Mesendoderm (in vitro differentiated cells): ENCODE data around the gene TMEM117.

Experiments used
- DNase-seq: peaks from one replicate; pipeline ENCODE4 v3.0.0; 2013
- H2AK5ac ChIP-seq: 2 replicates; pipeline ENCODE4 v1.6.1; 2013; ENCODE audit warnings: low read length, inconsistent platforms
- H2BK120ac ChIP-seq: 2 replicates; pipeline ENCODE4 v1.6.1; 2013; ENCODE audit warnings: low read depth, mild to moderate bottlenecking, low read length, moderate library complexity, mixed read lengths
- H2BK15ac ChIP-seq: replicated peaks from 2 replicates; pipeline ENCODE4 v1.6.1; 2013; ENCODE audit warnings: low read depth, mild to moderate bottlenecking, moderate library complexity
- H2BK5ac ChIP-seq: 2 replicates; pipeline ENCODE4 v1.6.1; 2013; ENCODE audit warnings: low read length, inconsistent platforms
- H3K18ac ChIP-seq: 2 replicates; pipeline ENCODE4 v1.6.1; 2013; ENCODE audit warnings: mild to moderate bottlenecking, low read length, mixed read lengths
- H3K23ac ChIP-seq: one replicate; pipeline ENCODE4 v1.6.1; 2013; ENCODE audit warnings: low read length
- H3K27ac ChIP-seq: 2 replicates; pipeline ENCODE4 v1.5.1; 2013; ENCODE audit warnings: low read depth, mild to moderate bottlenecking, inconsistent platforms, low read length, moderate library complexity
- H3K27me3 ChIP-seq: 2 replicates; pipeline ENCODE4 v1.6.1; 2013; ENCODE audit warnings: low read length, control low read depth, mild to moderate bottlenecking, inconsistent platforms; ENCODE audit not compliant: insufficient read depth, poor library complexity
- H3K36me3 ChIP-seq: 2 replicates; pipeline ENCODE4 v1.6.1; 2013; ENCODE audit warnings: low read length, inconsistent platforms; ENCODE audit not compliant: control insufficient read depth, insufficient read depth
- H3K4ac ChIP-seq: one replicate; pipeline ENCODE4 v1.6.1; 2013; ENCODE audit warnings: low read depth, mild to moderate bottlenecking, low read length, moderate library complexity
- H3K4me1 ChIP-seq: 2 replicates; pipeline ENCODE4 v1.6.1; 2013; ENCODE audit warnings: low read depth, low read length, inconsistent platforms; ENCODE audit not compliant: control insufficient read depth
- H3K4me2 ChIP-seq: 2 replicates; pipeline ENCODE4 v1.6.1; 2013; ENCODE audit warnings: low read length
- H3K4me3 ChIP-seq: 2 replicates; pipeline ENCODE4 v1.5.1; 2013; ENCODE audit warnings: mild to moderate bottlenecking, low read length
- H3K56ac ChIP-seq: one replicate; pipeline ENCODE4 v1.6.1; 2013; ENCODE audit warnings: low read length
- H3K79me1 ChIP-seq: 2 replicates; pipeline ENCODE4 v1.6.1; 2013; ENCODE audit warnings: low read length, inconsistent platforms
- H3K79me2 ChIP-seq: 2 replicates; pipeline ENCODE4 v1.6.1; 2013; ENCODE audit warnings: mild to moderate bottlenecking, low read length; ENCODE audit not compliant: control insufficient read depth, insufficient read depth
- H3K9ac ChIP-seq: 2 replicates; pipeline ENCODE4 v1.6.1; 2013; ENCODE audit warnings: low read length, inconsistent platforms
- H4K5ac ChIP-seq: one replicate; pipeline ENCODE4 v1.6.1; 2013; ENCODE audit warnings: low read length
- H4K8ac ChIP-seq: one replicate; pipeline ENCODE4 v1.6.1; 2013; ENCODE audit warnings: low read depth, mild to moderate bottlenecking, control low read depth, low read length, moderate library complexity
- WGBS: extraction: QIAGEN DNeasy Blood & Tissue Kit; methylation state at CpG from one replicate; pipeline ENCODE4 v1.1.7; 2013; ENCODE audit warnings: low lambda C conversion rate, missing lambda C conversion rate; ENCODE audit not compliant: insufficient coverage; ENCODE audit errors: extremely low coverage; 5-methylcytosine and 5-hydroxymethylcytosine counted together

Gene TMEM117

GRCh38 chr12:43973385-43973784 is 137.5 kb downstream of the TMEM117 start:
- no peak overlapping the region for H3K23ac ChIP-seq
- no peak overlapping the region for H3K18ac ChIP-seq
- DNase-seq: peak; percentile 5
- H2AK5ac ChIP-seq: no peak overlapping the region
- H4K5ac ChIP-seq: no peak overlapping the region
- no peaks in the 10 kb centered on the region for H3K36me3 ChIP-seq
- H3K56ac ChIP-seq: no peak overlapping the region
- no peak overlapping the region for H3K4me2 ChIP-seq
- H2BK5ac ChIP-seq: no peak overlapping the region
- no peak overlapping the region for H3K4ac ChIP-seq
- no peaks in the 10 kb centered on the region for H3K79me2 ChIP-seq
- H2BK15ac ChIP-seq: no peak overlapping the region
- no peak overlapping the region for H3K9ac ChIP-seq
- no peaks in the 10 kb centered on the region for H3K79me1 ChIP-seq
- H3K4me1 ChIP-seq: no peaks in the 10 kb centered on the region
- WGBS: no CpG with 5 or more reads among the region's 2 CpGs
- no peak overlapping the region for H4K8ac ChIP-seq
- no peak overlapping the region for H3K27ac ChIP-seq
- no peak overlapping the region for H2BK120ac ChIP-seq
- no peak overlapping the region for H3K4me3 ChIP-seq
- H3K27me3 ChIP-seq: no peaks in the 10 kb centered on the region

DNA sequence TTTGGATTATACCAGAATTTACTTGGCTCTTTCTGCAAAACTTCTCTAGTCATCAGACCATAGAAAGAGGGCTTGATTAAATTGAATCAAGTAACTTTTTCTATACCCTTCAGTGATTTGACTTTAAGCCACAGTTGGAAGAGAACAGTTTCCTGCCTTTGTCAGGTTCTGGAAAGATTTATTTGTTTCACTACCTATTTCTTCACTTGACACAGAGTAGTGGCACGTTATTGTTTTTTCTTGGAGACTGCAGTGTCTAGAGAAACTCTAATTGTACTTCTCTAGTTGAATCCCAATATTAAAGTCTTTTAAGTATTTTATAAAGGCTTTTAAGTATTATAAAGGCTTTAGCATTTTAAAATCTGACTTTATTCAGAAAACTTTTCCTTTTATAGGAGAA is 138.1 kb downstream of the TMEM117 start:
- no peaks in the 10 kb centered on the region for H3K36me3 ChIP-seq
- H3K27me3 ChIP-seq: no peaks in the 10 kb centered on the region
- no peaks in the 10 kb centered on the region for H3K79me1 ChIP-seq
- no peak overlapping the region for H3K4me3 ChIP-seq
- no peak overlapping the region for H3K4me2 ChIP-seq
- H3K4ac ChIP-seq: no peak overlapping the region
- no peak overlapping the region for H3K9ac ChIP-seq
- H4K8ac ChIP-seq: no peak overlapping the region
- no peak overlapping the region for H3K27ac ChIP-seq
- no peak overlapping the region for H2BK5ac ChIP-seq
- H3K23ac ChIP-seq: no peak overlapping the region
- no peak overlapping the region for H4K5ac ChIP-seq
- no peak overlapping the region for H2BK15ac ChIP-seq
- no CpG with 5 or more reads among the region's 1 CpG for WGBS
- no peaks in the 10 kb centered on the region for H3K79me2 ChIP-seq
- no peak for DNase-seq
- no peaks in the 10 kb centered on the region for H3K4me1 ChIP-seq
- H2AK5ac ChIP-seq: no peak overlapping the region
- no peak overlapping the region for H3K56ac ChIP-seq
- H3K18ac ChIP-seq: no peak overlapping the region
- no peak overlapping the region for H2BK120ac ChIP-seq

- Histone ChIP-seq H3K79me2 (no peaks in the 10 kb centered on the region), H2BK15ac (no peak overlapping the region), H3K4ac (no peak overlapping the region), H3K18ac (no peak overlapping the region), H3K4me1 (no peaks in the 10 kb centered on the region), H2BK120ac (no peak overlapping the region), H2BK5ac (no peak overlapping the region), H3K56ac (no peak overlapping the region), H4K5ac (no peak overlapping the region), H3K4me2 (no peak overlapping the region), H3K23ac (no peak overlapping the region), H4K8ac (no peak overlapping the region), H3K36me3 (no peaks in the 10 kb centered on the region), H2AK5ac (no peak overlapping the region), H3K27me3 (no peaks in the 10 kb centered on the region), H3K27ac (no peak overlapping the region), H3K4me3 (no peak overlapping the region), H3K9ac (no peak overlapping the region), H3K79me1 (no peaks in the 10 kb centered on the region)
- WGBS: no CpG with 5 or more reads among the region's 3 CpGs
- DNase-seq: no peak
These were observed 140.1 kb downstream of the TMEM117 start for GRCh38 chr12:43976027-43976426.

- H3K18ac ChIP-seq: no peak overlapping the region
- H4K8ac ChIP-seq: no peak overlapping the region
- no peak overlapping the region for H3K4ac ChIP-seq
- no peak overlapping the region for H3K4me2 ChIP-seq
- H3K4me1 ChIP-seq: no peaks in the 10 kb centered on the region
- no peak overlapping the region for H3K4me3 ChIP-seq
- H2AK5ac ChIP-seq: no peak overlapping the region
- no peak overlapping the region for H3K27ac ChIP-seq
- no peaks in the 10 kb centered on the region for H3K79me1 ChIP-seq
- H3K23ac ChIP-seq: no peak overlapping the region
- H2BK15ac ChIP-seq: no peak overlapping the region
- no peak overlapping the region for H2BK120ac ChIP-seq
- H3K56ac ChIP-seq: no peak overlapping the region
- H3K79me2 ChIP-seq: no peaks in the 10 kb centered on the region
- H3K27me3 ChIP-seq: no peaks in the 10 kb centered on the region
- no peaks in the 10 kb centered on the region for H3K36me3 ChIP-seq
- no peak overlapping the region for H4K5ac ChIP-seq
- no peak overlapping the region for H2BK5ac ChIP-seq
- H3K9ac ChIP-seq: no peak overlapping the region
- no peak for DNase-seq
- no CpG with 5 or more reads among the region's 2 CpGs for WGBS
These were observed 142.7 kb downstream of the TMEM117 start for GRCh38 chr12:43978556-43978955.

DNA sequence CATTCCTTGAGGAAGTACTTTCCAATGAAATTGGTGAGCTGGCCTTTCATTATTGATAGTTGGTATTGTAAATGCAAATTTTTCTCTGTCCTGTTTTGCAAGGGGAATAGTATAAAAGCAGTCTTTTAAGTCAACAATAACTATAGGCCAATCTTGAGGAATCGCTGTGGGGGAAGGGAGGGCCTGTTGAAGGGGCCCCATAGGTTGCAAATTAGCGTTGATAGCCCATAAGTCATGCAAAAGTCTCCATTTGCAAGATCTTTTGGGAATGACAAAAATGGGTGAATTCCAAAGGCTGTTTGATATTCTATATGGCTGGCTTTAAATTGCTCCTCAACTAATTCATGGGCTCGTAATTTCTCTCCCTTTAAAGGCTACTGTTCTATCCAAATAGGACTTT is 143.6 kb downstream of the TMEM117 start:
- Histone ChIP-seq H2BK15ac (no peak overlapping the region), H3K56ac (no peak overlapping the region), H3K4me3 (no peak overlapping the region), H3K79me1 (no peaks in the 10 kb centered on the region), H3K79me2 (no peaks in the 10 kb centered on the region), H4K8ac (no peak overlapping the region), H3K27ac (no peak overlapping the region), H3K18ac (no peak overlapping the region), H3K36me3 (no peaks in the 10 kb centered on the region), H3K9ac (no peak overlapping the region), H2BK120ac (no peak overlapping the region), H3K23ac (no peak overlapping the region), H4K5ac (no peak overlapping the region), H3K27me3 (no peaks in the 10 kb centered on the region), H3K4me1 (no peaks in the 10 kb centered on the region), H3K4me2 (no peak overlapping the region), H2AK5ac (no peak overlapping the region), H3K4ac (no peak overlapping the region), H2BK5ac (no peak overlapping the region)
- no CpG with 5 or more reads among the region's 3 CpGs for WGBS
- DNase-seq: no peak

DNA sequence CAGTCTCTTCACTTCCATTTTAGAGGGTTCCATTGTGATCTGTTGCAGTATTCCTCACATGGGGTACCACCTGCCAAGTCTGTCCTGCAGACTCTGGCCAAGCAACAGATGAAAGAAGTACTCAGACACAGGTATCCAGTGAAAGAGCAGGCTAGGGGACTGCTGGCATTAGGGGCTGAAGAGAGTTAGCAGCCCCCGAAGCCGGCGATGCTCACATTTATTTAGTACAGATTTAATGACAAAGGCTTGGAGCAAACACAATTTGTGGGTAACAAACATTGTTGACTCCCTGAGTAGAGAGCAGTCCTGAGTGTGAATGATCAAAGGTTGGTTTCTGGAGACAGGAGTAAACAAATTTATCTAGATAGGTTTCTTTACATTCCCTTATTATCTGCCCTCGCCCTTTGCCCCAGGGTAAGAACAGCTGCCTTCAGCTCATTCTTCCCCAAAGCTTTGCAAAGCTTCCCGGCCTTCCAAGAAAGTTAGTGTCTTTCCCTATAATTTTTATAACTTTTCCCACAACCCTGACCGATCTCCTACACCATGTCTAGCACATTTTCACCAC is 144.8 kb downstream of the TMEM117 start:
- H3K27me3 ChIP-seq: no peaks in the 10 kb centered on the region
- no peaks in the 10 kb centered on the region for H3K79me2 ChIP-seq
- no peak overlapping the region for H3K9ac ChIP-seq
- H3K4me1 ChIP-seq: no peaks in the 10 kb centered on the region
- H3K18ac ChIP-seq: no peak overlapping the region
- H3K27ac ChIP-seq: no peak overlapping the region
- no peak overlapping the region for H3K56ac ChIP-seq
- no peak overlapping the region for H3K4me3 ChIP-seq
- H2BK120ac ChIP-seq: no peak overlapping the region
- no peak overlapping the region for H3K23ac ChIP-seq
- no peak overlapping the region for H3K4me2 ChIP-seq
- no peak overlapping the region for H4K8ac ChIP-seq
- H2BK15ac ChIP-seq: no peak overlapping the region
- no peaks in the 10 kb centered on the region for H3K79me1 ChIP-seq
- WGBS: no CpG with 5 or more reads among the region's 6 CpGs
- no peak overlapping the region for H4K5ac ChIP-seq
- no peak overlapping the region for H3K4ac ChIP-seq
- no peak overlapping the region for H2BK5ac ChIP-seq
- H3K36me3 ChIP-seq: no peaks in the 10 kb centered on the region
- DNase-seq: no peak
- no peak overlapping the region for H2AK5ac ChIP-seq
